ENCODE measurements around the gene CXCL14. TPM values are rescaled to one million over a fixed set of nuclear protein-coding genes. Genes with fewer than 3 reads are reported as not detected.

CXCL14 gene
- total and polyA plus RNA-seq, 2 of the 13 experiments (the other 11 are each of a cell fraction or from before 2014, with no cell fraction given) = not detected

GRCh38 chr5:135591277-135591676 lies 12.5 kb upstream of the CXCL14 start:
- Histone ChIP-seq H3K4me2 (ENCODE audit: low read depth, low read length) (no peak overlapping the region), H3K9me3 (ENCODE audit: low read length) (no peaks in the 10 kb centered on the region), H3K27ac (ENCODE audit: extremely low read length, insufficient read depth, low read length) (no peak overlapping the region), H2AFZ (ENCODE audit: low read length) (no peak overlapping the region), H3K79me2 (ENCODE audit: insufficient read depth, low read length) (no peaks in the 10 kb centered on the region), H3K27me3 (ENCODE audit: control insufficient read depth in 1 of 2, insufficient read depth in 2 of 2, low read length in 2 of 2) (peaks cover 0 to 22% of the 10 kb centered on the region in 2 experiments; a peak in 2 of 5 replicates), H3K36me3 (replicated peaks in 1 of 2; ENCODE audit: control insufficient read depth in 1 of 2, insufficient read depth in 2 of 2, low read length in 2 of 2) (no peaks in the 10 kb centered on the region), H3K9ac (ENCODE audit: insufficient read depth, low read depth, low read length) (no peak overlapping the region), H3K4me1 (ENCODE audit: insufficient read depth, low read length) (no peaks in the 10 kb centered on the region), H4K20me1 (ENCODE audit: insufficient read depth, low read length) (no peaks in the 10 kb centered on the region), H3K4me3 (replicated peaks in 1 of 3; ENCODE audit: insufficient read depth in 1 of 3, low read depth in 2 of 3, low read length in 3 of 3) (no peak overlapping the region)
- no peak for DNase-seq (ENCODE audit: low spot score)
- CTCF ChIA-PET (ENCODE audit: low intra/inter-chr PET ratio, low total read pairs) = no interaction called here
- POLR2A ChIA-PET = no interaction called here
- no peak for ATAC-seq
- WGBS (ENCODE audit: low lambda C conversion rate) = 10% methylated on average over 2 of the region's 5 CpGs
- TF ChIP-seq ZNF343 (CRISPR knock-in tag; IDR thresholded peaks at IDR 0.05) = no peak
- no peak for TF ChIP-seq RERE (CRISPR knock-in tag; IDR thresholded peaks at IDR 0.05; ENCODE audit: low read depth)
- no peak for TF ChIP-seq ATRX (CRISPR knock-in tag; IDR thresholded peaks at IDR 0.05; ENCODE audit: borderline replicate concordance)
- TF ChIP-seq TFE3 (CRISPR knock-in tag; IDR thresholded peaks at IDR 0.05) = no peak
- no peak for TF ChIP-seq HNF4G (IDR thresholded peaks at IDR 0.05; ENCODE audit: borderline replicate concordance, low read depth, low read length)
- no peak for TF ChIP-seq HNF4G (CRISPR knock-in tag; IDR thresholded peaks at IDR 0.05; ENCODE audit: borderline replicate concordance, low read depth)
- TF ChIP-seq EZH2 (conservative IDR thresholded peaks at IDR 0.05; ENCODE audit: low read depth, low read length) = no peak
- no peak for TF ChIP-seq SALL1 (CRISPR knock-in tag; IDR thresholded peaks at IDR 0.05)
- TF ChIP-seq KLF16 (CRISPR knock-in tag; IDR thresholded peaks at IDR 0.05) = no peak
- TF ChIP-seq ZNF337 (CRISPR knock-in tag; IDR thresholded peaks at IDR 0.05; ENCODE audit: borderline replicate concordance, low read depth) = no peak
- TF ChIP-seq ZNF468 (CRISPR knock-in tag; IDR thresholded peaks at IDR 0.05) = no peak
- no TSS peak for BruUV-seq (replicated peaks)
- no peak for FAIRE-seq
- intact Hi-C loops (cut with micrococcal nuclease; ENCODE audit: unreplicated experiment) (no loop called here), in situ Hi-C loops (cut with HindIII; ENCODE audit: extremely low pct_ligation_motif_present, low pct_unique_long_range_greater_than_20kb) (no loop called here)

Measured in HepG2 (cell line).